HepG2 (cell line): ENCODE results near the gene BAZ2A. TPM values are rescaled to one million over a fixed set of nuclear protein-coding genes. Genes with fewer than 3 reads are reported as not detected.
A peak's percentile ranks its signal among the peaks of the same experiment; 100 is the strongest.

ENCODE experiments used
- ATAD3A ChIP-seq: sonication (generic); formaldehyde crosslinking; IDR thresholded peaks from 2 replicates; pipeline ENCODE4 v1.4.0; 2020; ENCODE audit warnings: missing genetic modification reagents
- CEBPG ChIP-seq: IDR thresholded peaks from 2 replicates; pipeline ENCODE4 v1.6.1; 2016
- IKZF5 ChIP-seq: IDR thresholded peaks from 2 replicates; pipeline ENCODE4 v1.6.1; 2018; ENCODE audit warnings: missing genetic modification reagents, mild to moderate bottlenecking, missing compliant biosample characterization
- IRF2 ChIP-seq: IDR thresholded peaks from 2 replicates; pipeline ENCODE4 v1.6.1; 2018; ENCODE audit warnings: missing genetic modification reagents, missing compliant biosample characterization
- IRF9 ChIP-seq: sonication (generic); formaldehyde crosslinking; IDR thresholded peaks from 2 replicates; pipeline ENCODE4 v1.8.0; 2022; ENCODE audit warnings: missing genetic modification reagents, mild to moderate bottlenecking, borderline replicate concordance
- ISL2 ChIP-seq: sonication (generic); formaldehyde crosslinking; IDR thresholded peaks from 2 replicates; pipeline ENCODE4 v1.5.0; 2020; ENCODE audit warnings: missing genetic modification reagents
- JUNB ChIP-seq: sonication (generic); formaldehyde crosslinking; IDR thresholded peaks from 2 replicates; pipeline ENCODE4 v1.8.0; 2022; ENCODE audit warnings: missing genetic modification reagents, mild to moderate bottlenecking, borderline replicate concordance
- LBX2 ChIP-seq: sonication (generic); formaldehyde crosslinking; IDR thresholded peaks from 2 replicates; pipeline ENCODE4 v1.5.0; 2020; ENCODE audit warnings: missing genetic modification reagents, mild to moderate bottlenecking, borderline replicate concordance
- LRRFIP1 ChIP-seq: sonication (generic); formaldehyde crosslinking; conservative IDR thresholded peaks from 2 replicates; pipeline ENCODE4 v1.4.0; 2020; ENCODE audit warnings: missing genetic modification reagents
- MTERF4 ChIP-seq: sonication (generic); formaldehyde crosslinking; IDR thresholded peaks from 2 replicates; pipeline ENCODE4 v1.8.0; 2023; ENCODE audit warnings: mild to moderate bottlenecking, missing genetic modification reagents
- NCOA2 ChIP-seq: sonication (generic); formaldehyde crosslinking; IDR thresholded peaks from 2 replicates; pipeline ENCODE4 v1.8.0; 2022; ENCODE audit warnings: inconsistent platforms
- NFYB ChIP-seq: sonication (generic); formaldehyde crosslinking; IDR thresholded peaks from 2 replicates; pipeline ENCODE4 v1.4.0; 2020; ENCODE audit warnings: missing genetic modification reagents
- PAF1 ChIP-seq: IDR thresholded peaks from 2 replicates; pipeline ENCODE4 v1.6.1; 2016; ENCODE audit warnings: missing genetic modification reagents, missing compliant biosample characterization
- RNF2 ChIP-seq: fragments of 450-650 bp; conservative IDR thresholded peaks from 2 replicates; pipeline ENCODE4 v1.6.1; 2016; ENCODE audit warnings: low read depth
- SALL1 ChIP-seq: sonication (generic); formaldehyde crosslinking; IDR thresholded peaks from 2 replicates; pipeline ENCODE4 v1.8.0; 2022; ENCODE audit warnings: mild to moderate bottlenecking, missing genetic modification reagents
- TFAP4 ChIP-seq: sonication (generic); IDR thresholded peaks from 2 replicates; pipeline ENCODE4 v1.6.1; 2016; ENCODE audit warnings: low read depth, borderline replicate concordance
- YEATS4 ChIP-seq: sonication (generic); formaldehyde crosslinking; IDR thresholded peaks from 2 replicates; pipeline ENCODE4 v1.4.0; 2020; ENCODE audit warnings: missing genetic modification reagents, borderline replicate concordance
- ZFP62 ChIP-seq: sonication (generic); formaldehyde crosslinking; IDR thresholded peaks from 2 replicates; pipeline ENCODE4 v1.4.0; 2020; ENCODE audit warnings: missing genetic modification reagents
- ZGPAT ChIP-seq: IDR thresholded peaks from 2 replicates; pipeline ENCODE4 v1.6.1; 2016; ENCODE audit warnings: mild to moderate bottlenecking
- ZNF296 ChIP-seq: sonication (generic); formaldehyde crosslinking; conservative IDR thresholded peaks from 2 replicates; pipeline ENCODE4 v1.5.0; 2020; ENCODE audit warnings: mild to moderate bottlenecking, missing genetic modification reagents
- ZNF331 ChIP-seq: sonication (generic); formaldehyde crosslinking; IDR thresholded peaks from 2 replicates; pipeline ENCODE4 v1.4.0; 2020; ENCODE audit warnings: missing genetic modification reagents
- ZNF343 ChIP-seq: sonication (generic); formaldehyde crosslinking; IDR thresholded peaks from 2 replicates; pipeline ENCODE4 v1.4.0; 2020; ENCODE audit warnings: mild to moderate bottlenecking, missing genetic modification reagents
- ZNF547 ChIP-seq: sonication (generic); formaldehyde crosslinking; IDR thresholded peaks from 2 replicates; pipeline ENCODE4 v1.5.1; 2020; ENCODE audit warnings: mild to moderate bottlenecking, missing genetic modification reagents
- polyA plus RNA-seq, 8 experiments: library from polyadenylated mRNA; depleted of rRNA in 3 of 8; stranded (reverse) in 7 of 8; unstranded in 1 of 8; fragments of >200 nt; fragmentation: Illumina TruSeq in 4 of 8; extraction: Trizol in 4 of 8; gene quantifications; 2 replicates each; pipeline versions ENCODE4 v1.2.1 to v1.2.3, GENCODE V29; 2011 to 2016; ENCODE audit warnings: low read depth in 4 of 8, missing spikeins in 1 of 8, mixed read lengths in 1 of 8; ENCODE audit not compliant: insufficient read depth in 1 of 8
- total RNA-seq, 5 experiments: library from RNA; depleted of rRNA; stranded (reverse); fragments of >200 nt; fragmentation: Illumina TruSeq; extraction: Trizol; gene quantifications; 2 replicates each; pipeline ENCODE4 v1.2.3, GENCODE V29; 2016; ENCODE audit warnings: low read depth in 1 of 5

The BAZ2A gene
- total and polyA plus RNA-seq, 2 of the 13 experiments (the other 11 are each of a cell fraction or from before 2014, with no cell fraction given), result 21.8 to 73.5 TPM

- TF ChIP-seq LRRFIP1 (CRISPR knock-in tag) (no peak), NCOA2 (CRISPR knock-in tag) (peak; percentile 57; the same call in 1 of the 2 replicates), SALL1 (CRISPR knock-in tag) (peak; percentile 77), PAF1 (CRISPR knock-in tag) (no peak), CEBPG (CRISPR knock-in tag) (peak; percentile 30; the same call in 1 of the 2 replicates), IKZF5 (CRISPR knock-in tag) (peak; percentile 60; the same call in 1 of the 2 replicates), NFYB (CRISPR knock-in tag) (no peak; the same call in 1 of the 2 replicates), TFAP4 (peak; percentile 13; the same call in 1 of the 2 replicates), ZGPAT (CRISPR knock-in tag) (peak; percentile 82), ISL2 (CRISPR knock-in tag) (0 out of 2 replicates have a peak, but pooled peaks have one; percentile 49), JUNB (no peak), IRF9 (CRISPR knock-in tag) (peak; percentile 89; the same call in 1 of the 2 replicates), ZNF547 (peak; percentile 76; the same call in 1 of the 2 replicates), LBX2 (no peak), ATAD3A (CRISPR knock-in tag) (no peak), MTERF4 (CRISPR knock-in tag) (0 out of 2 replicates have a peak, but pooled peaks have one; percentile 48), IRF2 (peak; percentile 77), ZNF331 (CRISPR knock-in tag) (peak; percentile 73; the same call in 1 of the 2 replicates), ZNF296 (CRISPR knock-in tag) (no peak), YEATS4 (peak; percentile 68; the same call in 1 of the 2 replicates), ZNF343 (CRISPR knock-in tag) (no peak), RNF2 (no peak), ZFP62 (CRISPR knock-in tag) (no peak)
Measured at GRCh38 chr12:56630180-56630632, at the start of gene BAZ2A (continued).
